GM19467 (cell line): Measurements from ENCODE around the gene FXYD2.
"Not testable (repeated sequence)": the region's sequence is repeated elsewhere in the genome, so short reads cannot be mapped to it uniquely, and the experiment has no call there.

Experiments
- ATAC-seq: cut with Tn5 transposase; IDR thresholded peaks from one replicate; pipeline ENCODE4 v1.9.1; 2021; ENCODE audit warnings: mild to moderate bottlenecking, moderate library complexity; ENCODE audit not compliant: unreplicated experiment

Gene FXYD2

DNA sequence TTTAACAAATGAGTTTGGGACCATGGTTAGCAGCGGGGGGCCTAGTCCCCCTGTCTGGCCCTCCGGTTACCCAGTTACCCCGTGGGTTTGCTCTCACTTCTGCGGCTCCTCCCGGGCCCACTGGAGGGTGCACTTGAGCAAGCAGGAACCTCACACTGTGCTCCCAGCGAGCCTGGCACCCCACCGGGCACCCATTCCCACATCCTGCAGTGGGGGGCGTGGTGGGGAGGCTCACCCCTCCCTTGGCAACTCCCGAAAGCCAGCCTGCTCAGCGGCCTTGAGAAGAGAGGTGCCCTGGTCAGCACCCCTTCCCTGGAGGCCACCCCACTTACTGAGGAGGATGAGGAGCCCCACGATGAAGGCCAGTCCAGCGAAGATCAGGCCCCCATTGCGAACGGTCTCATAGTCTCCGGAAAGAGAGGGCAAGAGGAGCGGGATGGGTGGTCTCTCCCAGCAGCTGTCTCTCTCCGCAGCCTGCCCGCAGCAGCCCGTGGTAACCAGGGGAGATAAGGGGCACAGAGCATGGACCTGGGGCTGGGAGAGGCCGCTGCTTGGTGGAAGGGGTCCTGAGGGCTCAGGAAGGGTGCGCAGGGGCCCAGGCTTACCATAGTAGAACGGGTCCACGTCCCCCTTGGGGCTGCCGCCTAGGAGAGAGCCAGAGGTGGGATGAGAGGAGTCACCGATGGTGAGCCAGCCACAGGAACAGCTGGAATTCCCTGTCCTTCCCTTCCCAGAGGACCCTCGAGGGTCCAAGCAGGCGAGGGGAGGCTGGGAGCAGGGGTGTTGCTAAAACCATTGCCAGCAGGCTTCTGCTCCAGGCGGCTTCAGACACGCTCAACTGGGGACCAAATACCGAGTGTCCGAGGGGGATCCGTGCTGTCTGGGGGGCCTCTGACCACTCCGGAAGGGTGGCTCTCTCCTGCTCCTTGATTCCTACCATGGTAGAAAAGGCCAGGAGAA is 2.2 kb downstream of the FXYD2 start:
- ATAC-seq = no peak

GRCh38 chr11:117821431-117821830 is 3.1 kb downstream of the FXYD2 start:
- no peak for ATAC-seq

DNA sequence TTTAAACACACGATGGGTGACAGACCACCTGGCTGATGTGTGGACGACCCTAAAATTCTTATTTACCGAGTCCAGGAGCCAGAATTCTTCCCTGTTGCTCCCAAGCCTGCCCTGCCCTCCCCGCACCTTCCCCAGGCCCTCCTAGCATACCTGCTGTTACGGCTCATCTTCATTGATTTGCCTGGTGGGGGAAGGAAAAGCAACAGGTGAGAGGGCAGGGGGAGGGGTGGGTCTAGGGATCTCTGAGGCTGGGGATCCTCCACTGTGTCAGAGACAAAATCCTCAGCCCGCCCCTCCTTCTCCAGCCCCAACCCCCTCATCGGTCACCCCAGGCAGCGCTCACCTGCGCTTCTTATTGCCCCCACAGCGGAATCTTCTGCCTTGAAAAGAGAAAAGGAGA is 4.0 kb downstream of the FXYD2 start:
- ATAC-seq = no peak

GRCh38 chr11:117820071-117820470 is 4.5 kb downstream of the FXYD2 start:
- no peak for ATAC-seq

DNA sequence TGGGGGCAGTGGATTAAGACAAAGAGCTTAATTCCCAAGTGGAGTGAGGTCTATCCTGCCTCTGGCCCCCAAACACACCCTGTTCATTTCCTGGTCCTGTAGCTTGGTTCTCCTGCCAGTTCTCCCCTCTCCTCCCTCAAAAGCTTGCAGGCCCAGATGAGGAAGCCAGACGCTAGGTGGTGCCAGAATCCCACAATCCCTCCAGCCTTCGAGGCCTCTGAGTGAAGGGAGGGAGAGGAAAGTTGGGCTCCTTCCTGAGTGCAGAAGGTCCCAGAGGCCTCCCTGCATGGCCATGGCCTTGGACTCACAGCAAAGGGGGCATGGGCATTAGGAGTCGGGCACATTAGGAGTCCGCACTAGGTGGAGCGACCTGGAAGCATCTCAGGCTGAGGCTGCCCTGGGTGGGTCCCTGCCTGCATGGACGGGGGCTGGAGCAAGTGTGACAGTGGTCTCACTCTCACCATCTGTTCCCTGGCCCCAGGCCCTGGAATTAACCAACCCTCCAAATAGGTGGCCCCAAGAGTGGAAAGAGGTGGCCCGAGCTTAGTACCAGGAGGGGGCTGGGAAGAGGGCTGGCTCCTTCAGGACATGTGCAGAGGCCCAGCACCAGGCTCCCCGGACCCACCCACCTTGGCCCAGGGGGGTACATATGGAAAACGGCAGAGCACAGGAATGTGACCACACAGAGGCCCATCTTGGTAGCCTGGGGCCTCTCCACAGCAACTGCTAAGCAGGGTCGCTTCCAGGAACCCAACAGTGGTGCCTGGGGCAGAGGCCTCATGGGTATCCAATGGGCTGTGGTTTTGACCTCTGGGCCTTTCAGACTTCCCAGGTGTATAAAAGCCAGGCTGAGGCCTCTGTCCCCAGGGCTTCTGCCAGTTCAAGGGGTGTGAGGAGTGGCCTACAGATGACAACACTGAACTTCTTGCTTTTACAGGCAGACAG is 5.2 kb downstream of the FXYD2 start:
- no peak for ATAC-seq

DNA sequence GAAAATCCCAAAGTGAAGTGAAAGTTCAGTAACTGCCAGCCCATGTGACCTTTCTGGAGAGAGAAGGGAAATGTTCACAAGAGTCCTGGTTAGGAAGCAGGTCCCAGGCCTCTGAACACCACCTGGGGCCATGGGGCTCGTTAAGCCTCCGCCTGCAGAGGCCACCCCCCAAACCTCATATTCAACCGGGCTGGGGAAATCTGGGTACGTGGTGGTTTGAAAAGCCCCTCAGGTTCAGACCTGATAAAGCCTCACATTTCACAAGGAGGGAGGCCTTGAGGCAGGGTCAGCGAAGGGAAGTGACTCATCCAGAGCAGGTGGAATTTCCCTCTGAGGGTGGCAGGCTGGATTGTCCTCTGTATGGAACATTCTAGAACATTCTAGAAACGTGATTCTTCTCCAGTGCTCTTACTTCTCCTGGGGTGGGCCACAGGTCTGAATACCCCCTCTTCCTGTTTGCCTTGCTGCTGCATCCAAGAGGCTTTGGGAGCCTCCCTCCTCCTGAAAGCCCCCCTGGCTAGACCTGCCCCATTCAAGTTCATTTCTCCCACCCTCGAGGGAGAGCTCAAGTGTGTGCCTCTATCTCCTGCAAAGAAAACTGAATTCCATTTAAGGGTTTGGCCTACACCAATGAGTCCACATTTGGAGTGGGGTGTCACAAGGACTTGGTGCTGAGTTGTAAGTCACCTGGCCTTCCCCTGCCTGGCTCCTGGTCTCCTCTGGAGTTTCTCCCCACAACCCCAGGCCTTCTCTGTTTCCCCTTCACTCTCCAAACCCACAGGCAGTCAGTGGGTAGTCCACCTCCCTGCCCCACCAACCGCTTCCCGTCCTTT is 6.3 kb downstream of the FXYD2 start:
- no peak for ATAC-seq

DNA sequence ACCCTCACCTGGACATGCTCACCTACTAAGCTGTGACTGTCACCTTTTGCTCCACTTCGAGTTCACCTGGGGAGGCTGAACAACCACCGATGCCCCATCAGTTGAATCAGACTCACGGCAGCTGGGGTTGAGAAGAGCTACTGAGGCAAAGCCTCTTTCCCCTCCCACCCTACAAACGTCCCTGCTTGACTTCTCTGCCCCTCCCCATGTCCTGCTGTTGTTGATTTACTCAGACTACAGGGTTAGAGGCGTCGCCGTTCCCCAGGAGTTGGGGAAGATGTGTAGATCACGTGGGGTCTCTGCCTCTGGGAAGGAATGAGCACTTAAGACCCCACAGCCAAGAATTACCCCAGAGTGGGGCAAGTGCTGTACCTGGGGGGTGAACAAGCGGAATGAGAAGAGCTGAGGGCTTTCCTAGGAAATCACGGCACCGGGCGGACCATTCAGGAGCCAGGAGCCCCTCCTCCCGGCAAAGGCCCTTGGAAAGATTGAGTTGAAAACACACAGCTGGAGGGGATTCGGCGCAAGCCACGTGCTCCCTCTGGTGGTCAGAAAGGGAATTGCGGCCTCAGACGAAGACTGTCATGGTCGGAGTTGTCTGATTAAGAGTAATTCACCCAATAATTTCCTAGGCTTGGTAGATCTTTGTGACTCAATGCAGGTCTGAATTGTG is 7.0 kb downstream of the FXYD2 start:
- no peak for ATAC-seq

DNA sequence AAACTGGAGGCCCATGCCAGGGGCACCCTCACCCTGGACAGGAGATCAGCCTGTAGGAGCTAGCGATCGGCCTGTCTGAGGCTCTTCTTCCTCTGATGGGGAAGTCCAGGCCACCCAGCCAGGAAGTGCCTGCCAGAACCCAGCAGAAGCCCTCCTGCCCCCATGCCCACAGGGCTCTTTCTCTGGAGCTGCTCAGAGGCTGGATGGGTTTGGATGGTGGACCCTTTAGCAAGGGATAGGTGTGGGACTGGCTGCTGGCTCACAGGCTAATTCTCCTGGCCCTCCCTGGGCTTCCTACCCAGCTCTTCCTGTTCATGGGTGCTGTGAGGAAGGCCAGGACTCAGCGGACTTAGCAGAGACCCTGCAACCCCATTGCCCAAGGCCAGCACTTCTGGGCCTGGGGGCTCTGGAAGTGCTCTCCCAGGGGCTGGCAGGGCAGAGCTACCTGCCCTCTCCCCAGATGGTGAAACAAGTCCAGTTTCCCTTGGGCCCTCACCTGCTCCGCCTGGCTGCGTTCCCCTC is 7.6 kb downstream of the FXYD2 start:
- ATAC-seq = no peak

GRCh38 chr11:117816151-117816741 is 8.3 kb downstream of the FXYD2 start:
- no peak for ATAC-seq

GRCh38 chr11:117815262-117815803 is 9.2 kb downstream of the FXYD2 start:
- ATAC-seq = peak; percentile 43

DNA sequence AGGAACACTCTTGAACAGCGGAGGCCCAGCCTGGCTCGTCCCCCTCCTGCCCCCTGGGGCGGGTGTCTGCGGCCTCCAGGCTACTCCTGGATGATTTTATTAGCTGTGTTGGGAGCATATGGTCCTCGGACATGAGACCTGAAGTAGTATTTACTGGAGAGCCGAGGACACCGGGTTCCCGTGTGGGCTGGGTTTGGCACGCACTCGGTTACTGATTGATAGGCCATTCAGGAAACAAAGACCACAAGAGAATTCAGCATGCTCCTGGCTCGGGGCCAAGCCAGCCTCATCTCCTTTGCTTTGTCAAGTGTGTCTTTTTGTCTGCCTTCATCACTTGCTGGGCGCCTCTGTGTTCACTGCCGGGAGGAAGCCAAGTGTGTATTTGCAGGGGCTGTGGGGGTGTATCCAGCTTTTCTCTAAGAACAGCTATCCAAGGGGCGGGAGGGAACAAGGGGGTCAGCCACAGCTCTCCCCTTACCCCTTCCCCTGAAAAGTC is 9.7 kb downstream of the FXYD2 start:
- ATAC-seq = peak; percentile 35

DNA sequence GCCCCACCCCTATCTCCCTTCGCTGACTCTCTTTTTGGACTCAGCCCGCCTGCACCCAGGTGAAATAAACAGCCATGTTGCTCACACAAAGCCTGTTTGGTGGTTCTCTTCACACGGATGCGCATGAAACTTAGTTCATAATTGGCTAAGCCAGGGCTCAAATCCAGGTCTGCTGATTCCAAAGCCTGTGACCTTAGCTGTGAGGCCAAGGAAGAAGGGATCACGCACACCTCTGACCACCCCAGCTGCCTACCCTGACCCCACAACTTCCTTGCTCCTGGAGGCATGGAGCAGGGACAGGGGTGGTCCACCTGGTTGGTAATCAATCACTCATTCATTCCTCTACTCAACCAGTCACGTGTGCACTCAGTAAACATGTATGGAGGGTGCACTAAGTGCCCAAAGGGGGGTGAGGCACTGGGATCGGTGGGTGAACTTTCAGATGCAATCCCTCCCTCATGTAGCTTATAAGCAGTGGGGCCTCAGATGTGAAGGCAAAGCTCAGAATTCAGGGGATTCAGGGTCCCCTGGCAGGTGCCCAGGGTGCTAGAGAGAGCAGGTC is 10.3 kb downstream of the FXYD2 start:
- ATAC-seq = peak; percentile 2

DNA sequence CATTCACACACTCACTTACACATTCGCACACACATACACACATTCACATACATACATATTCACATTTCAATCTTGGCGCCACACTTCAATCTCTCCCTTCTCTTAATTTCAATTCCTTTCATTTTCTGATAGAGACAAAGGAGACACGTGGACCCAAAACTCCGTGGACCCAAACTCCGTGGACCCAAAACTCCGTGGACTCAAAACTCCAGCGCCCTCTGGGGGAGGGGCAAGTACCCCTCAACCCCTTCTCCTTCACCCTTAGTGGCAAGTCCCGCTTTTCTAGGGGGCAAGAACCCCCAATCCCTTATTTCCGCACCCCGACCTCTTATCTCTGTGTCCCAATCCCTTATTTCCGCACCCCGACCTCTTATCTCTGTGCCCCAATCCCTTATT is 14.5 kb downstream of the FXYD2 start:
- ATAC-seq = not testable (repeated sequence)

DNA sequence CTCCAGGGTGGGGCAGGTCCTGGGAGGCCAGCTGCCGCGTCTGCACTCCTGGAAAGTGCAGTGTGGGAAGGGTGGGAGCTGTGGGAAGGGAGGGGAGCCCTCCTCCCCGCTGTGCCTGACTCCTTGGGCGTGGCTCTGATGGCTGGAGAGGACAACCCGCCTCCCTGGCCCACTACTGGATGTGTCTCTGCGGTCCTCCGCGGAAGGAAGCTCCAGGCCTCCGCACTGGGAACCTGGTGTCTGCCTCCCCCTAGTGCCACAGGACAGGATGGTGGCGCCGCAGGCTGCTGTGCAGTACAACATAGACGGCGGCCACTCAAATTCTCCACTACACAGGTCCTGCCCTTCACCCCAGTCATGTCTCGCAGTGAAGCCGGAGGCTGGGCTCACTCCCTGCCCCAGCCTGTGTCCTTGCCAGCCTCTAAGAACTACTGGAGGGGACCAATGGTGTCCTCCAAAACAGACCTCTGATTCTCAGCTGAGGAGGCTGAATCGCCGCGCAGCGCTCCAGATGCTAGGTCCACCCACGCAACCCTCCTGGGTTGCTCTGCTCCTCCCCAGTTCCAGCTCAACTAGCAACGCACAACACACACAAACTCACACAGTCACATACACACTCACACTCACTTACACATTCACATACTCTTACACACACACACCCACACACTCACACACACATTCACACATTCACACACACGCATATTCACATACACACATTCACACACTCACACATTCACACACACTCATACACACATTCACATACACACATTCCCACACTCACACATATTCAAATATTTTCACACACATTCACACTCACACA is 15.1 kb downstream of the FXYD2 start:
- ATAC-seq = no peak

GRCh38 chr11:117808784-117809183 is 15.8 kb downstream of the FXYD2 start:
- ATAC-seq = no peak

- no peak for ATAC-seq
Measured at GRCh38 chr11:117807482-117808327, 16.8 kb downstream of the FXYD2 start.

DNA sequence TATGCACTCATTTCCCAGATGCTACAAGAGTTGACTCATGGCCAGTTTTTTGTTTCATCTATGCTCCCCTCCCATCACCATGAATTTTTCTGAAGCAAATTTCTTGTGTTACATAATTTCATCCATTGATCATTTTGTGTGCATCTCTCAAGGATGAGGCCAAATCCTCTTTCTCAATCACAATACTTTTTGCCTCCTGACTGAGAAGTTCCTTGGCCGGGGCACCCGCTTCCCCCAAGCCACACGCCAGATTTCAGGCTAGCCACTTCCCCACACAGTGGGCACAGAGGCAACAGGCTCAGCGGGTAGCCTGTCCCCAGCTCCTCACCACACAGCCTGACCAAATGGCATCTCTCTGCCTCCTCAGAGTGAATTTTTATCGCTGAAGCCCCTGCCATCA is 17.7 kb downstream of the FXYD2 start:
- no peak for ATAC-seq
